HG03135 (cell line): Measurements from ENCODE around the gene FMNL2.
A peak's percentile ranks its signal among the peaks of the same experiment; 100 is the strongest.

ENCODE experiments used
- ATAC-seq: cut with Tn5 transposase; IDR thresholded peaks from one replicate; pipeline ENCODE4 v1.9.1; 2021; ENCODE audit warnings: mild to moderate bottlenecking, moderate library complexity; ENCODE audit not compliant: unreplicated experiment

Gene FMNL2

GRCh38 chr2:152421521-152422370 is 86.8 kb downstream of the FMNL2 start:
- peak; percentile 80 for ATAC-seq

GRCh38 chr2:152423684-152424083 is 88.7 kb downstream of the FMNL2 start:
- no peak for ATAC-seq

- no peak for ATAC-seq
These were observed 91.1 kb downstream of the FMNL2 start for GRCh38 chr2:152425765-152426727.

GRCh38 chr2:152426801-152427200 is 91.8 kb downstream of the FMNL2 start:
- no peak for ATAC-seq

GRCh38 chr2:152427902-152428301 is 92.9 kb downstream of the FMNL2 start:
- no peak for ATAC-seq

GRCh38 chr2:152428800-152429582 is 94.0 kb downstream of the FMNL2 start:
- ATAC-seq = no peak

- no peak for ATAC-seq
These were observed 95.9 kb downstream of the FMNL2 start for GRCh38 chr2:152430876-152431275.

GRCh38 chr2:152431370-152432098 is 96.6 kb downstream of the FMNL2 start:
- ATAC-seq = no peak

GRCh38 chr2:152432206-152432653 is 97.3 kb downstream of the FMNL2 start:
- ATAC-seq = no peak

GRCh38 chr2:152432765-152433164 is 97.8 kb downstream of the FMNL2 start:
- ATAC-seq = no peak

- ATAC-seq = no peak
These were observed 98.3 kb downstream of the FMNL2 start for GRCh38 chr2:152433289-152433688.

GRCh38 chr2:152433791-152434190 is 98.8 kb downstream of the FMNL2 start:
- ATAC-seq = no peak

- no peak for ATAC-seq
These were observed 99.6 kb downstream of the FMNL2 start for GRCh38 chr2:152434395-152435182.

GRCh38 chr2:152436148-152436547 is 101.2 kb downstream of the FMNL2 start:
- ATAC-seq = no peak

- no peak for ATAC-seq
These were observed 102.5 kb downstream of the FMNL2 start for GRCh38 chr2:152437276-152438108.

GRCh38 chr2:152440049-152440448 is 105.1 kb downstream of the FMNL2 start:
- ATAC-seq = no peak

GRCh38 chr2:152440460-152440859 is 105.5 kb downstream of the FMNL2 start:
- ATAC-seq = no peak

- no peak for ATAC-seq
These were observed 107.0 kb downstream of the FMNL2 start for GRCh38 chr2:152441961-152442360.
